GM12878 (cell line): ENCODE measurements around the gene OPRL1. TPM values are rescaled to one million over a fixed set of nuclear protein-coding genes. Genes with fewer than 3 reads are reported as not detected.
A peak's percentile ranks its signal among the peaks of the same experiment; 100 is the strongest.

Experiments
- ATAC-seq: fragments of 200-7000 bp; cut with Tn5 transposase; 3 replicates; pipeline ENCODE4 v1.9.1; 2020; ENCODE audit warnings: mild to moderate bottlenecking, moderate library complexity
- BruUV-seq: library from RNA; stranded (reverse); fragments of 400-500 nt; replicated peaks from 2 replicates; lab custom pipeline; 2021; lab: Mats Ljungman, UMichigan
- CTCF ChIA-PET: fragments of 300-600 bp; sonication (Branson Sonifier 250); formaldehyde crosslinking; extraction: SDS; loops from one replicate; lab custom pipeline; 2021; ENCODE audit warnings: inconsistent platforms; lab: Yijun Ruan, JAX
- POLR2A ChIA-PET: fragments of 350-600 bp; formaldehyde crosslinking; extraction: SDS; loops from one replicate; lab custom pipeline; 2021; ENCODE audit warnings: inconsistent platforms; lab: Charles Lee
- RAD21 ChIA-PET: fragments of 300-600 bp; sonication (Branson Sonifier 250); formaldehyde crosslinking; loops from one replicate; lab custom pipeline; 2023; ENCODE audit warnings: antibody characterized with exemption; ENCODE audit not compliant: unreplicated experiment; lab: Charles Lee
- SMC1A ChIA-PET: fragments of 300-600 bp; sonication (Branson Sonifier 250); formaldehyde crosslinking; loops from one replicate; lab custom pipeline; 2023; ENCODE audit not compliant: unreplicated experiment, uncharacterized antibody; lab: Charles Lee
- DNase-seq: peaks from one replicate; pipeline ENCODE4 v3.0.0-alpha.2; 2011; ENCODE audit warnings: low read depth, low spot score
- FAIRE-seq: peaks from 3 replicates; lab custom pipeline; 2011; peaks lifted over from hg19 to GRCh38; lab: Jason Lieb, UNC
- H2AFZ ChIP-seq: 2 replicates; pipeline ENCODE4 v1.6.0; 2011; ENCODE audit warnings: low read depth, low read length, control low read depth; ENCODE audit not compliant: control insufficient read depth
- H3K27ac ChIP-seq: 2 replicates; pipeline ENCODE4 v1.5.1; 2011; ENCODE audit warnings: control low read depth; ENCODE audit not compliant: control insufficient read depth, insufficient read depth
- H3K27me3 ChIP-seq, 2 experiments: replicated peaks in 1 of 2; 2 replicates each; pipeline versions ENCODE4 v1.6.0 to v1.6.1; 2011; ENCODE audit warnings: low read length in 1 of 2; ENCODE audit not compliant: control insufficient read depth in 2 of 2, insufficient read depth in 2 of 2
- H3K36me3 ChIP-seq, 2 experiments: 2 replicates each; pipeline ENCODE4 v1.5.1; 2011; ENCODE audit warnings: low read length in 1 of 2; ENCODE audit not compliant: control insufficient read depth in 2 of 2, insufficient read depth in 2 of 2
- H3K4me1 ChIP-seq: 2 replicates; pipeline ENCODE4 v1.6.1; 2011; ENCODE audit warnings: mild to moderate bottlenecking, low read length, moderate library complexity, mixed read lengths; ENCODE audit not compliant: control insufficient read depth, insufficient read depth
- H3K4me2 ChIP-seq: 2 replicates; pipeline ENCODE4 v1.6.0; 2011; ENCODE audit warnings: control low read depth; ENCODE audit not compliant: control insufficient read depth, insufficient read depth
- H3K4me3 ChIP-seq: fragments of 200-600 bp; sonication (generic); 2 replicates; pipeline ENCODE4 v1.5.1; 2016
- H3K79me2 ChIP-seq: 2 replicates; pipeline ENCODE4 v1.6.0; 2011; ENCODE audit warnings: low read length; ENCODE audit not compliant: control insufficient read depth, insufficient read depth
- H3K9ac ChIP-seq: 2 replicates; pipeline ENCODE4 v1.8.0; 2011; ENCODE audit warnings: low read length, control low read depth, mixed read lengths; ENCODE audit not compliant: control insufficient read depth, insufficient read depth
- H3K9me3 ChIP-seq: replicated peaks from 3 replicates; pipeline ENCODE4 v1.5.1; 2011; ENCODE audit warnings: mild to moderate bottlenecking, low read length; ENCODE audit not compliant: control insufficient read depth, insufficient read depth
- H4K20me1 ChIP-seq: 2 replicates; pipeline ENCODE4 v1.6.0; 2011; ENCODE audit not compliant: control insufficient read depth, insufficient read depth
- BACH1 ChIP-seq: fragments of 450-650 bp; IDR thresholded peaks from 2 replicates; pipeline ENCODE4 v1.6.1; 2017; ENCODE audit warnings: mild to moderate bottlenecking, borderline replicate concordance
- EGR1 ChIP-seq, 2 experiments: IDR thresholded peaks; 1 replicate in 1 of 2; 2 replicates in 1 of 2; pipeline ENCODE4 v1.6.1; 2011 to 2012; ENCODE audit warnings: low read depth in 2 of 2, low read length in 2 of 2, borderline replicate concordance in 1 of 2, mild to moderate bottlenecking in 1 of 2, moderate library complexity in 1 of 2
- MTA3 ChIP-seq: IDR thresholded peaks from 2 replicates; pipeline ENCODE4 v1.6.1; 2012; ENCODE audit warnings: low read length, inconsistent platforms, borderline replicate concordance
- NFYA ChIP-seq: IDR thresholded peaks from 2 replicates; pipeline ENCODE4 v1.6.1; 2011; ENCODE audit warnings: low read depth, mild to moderate bottlenecking, low read length, improper control_type of control experiment, borderline replicate concordance
- PAX5 ChIP-seq: IDR thresholded peaks from 2 replicates; pipeline ENCODE4 v1.6.1; 2011; ENCODE audit warnings: low read depth, low read length, borderline replicate concordance
- POLR2A ChIP-seq: IDR thresholded peaks from 2 replicates; pipeline ENCODE4 v1.6.1; 2011; ENCODE audit warnings: low read depth, mild to moderate bottlenecking, low read length
- RAD21 ChIP-seq: IDR thresholded peaks from 2 replicates; pipeline ENCODE4 v1.6.1; 2011; ENCODE audit warnings: mild to moderate bottlenecking, low read depth, low read length, moderate library complexity; ENCODE audit not compliant: insufficient read depth
- SRF ChIP-seq, 2 experiments: IDR thresholded peaks; 2 replicates each; pipeline ENCODE4 v1.6.1; 2011; ENCODE audit warnings: low read depth in 2 of 2, low read length in 2 of 2, mild to moderate bottlenecking in 1 of 2, moderate library complexity in 1 of 2
- WGBS: methylation state at CpG from one replicate; pipeline ENCODE4 v1.1.6; 2016; ENCODE audit warnings: low lambda C conversion rate; ENCODE audit not compliant: insufficient replicate concordance, insufficient coverage; ENCODE audit errors: missing lambda C conversion rate; 5-methylcytosine and 5-hydroxymethylcytosine counted together
- in situ Hi-C: fragments of 300-500 bp; cut with MboI; formaldehyde crosslinking; loops from 9 replicates; pipeline ENCODE4 v1.14.3; 2018; ENCODE audit warnings: mixed read lengths
- intact Hi-C: fragments of 100-400 bp; cut with micrococcal nuclease; formaldehyde crosslinking; loops from one replicate; pipeline ENCODE4 v1.14.2; 2022; ENCODE audit not compliant: unreplicated experiment
- polyA plus RNA-seq, 11 experiments: library from polyadenylated mRNA; depleted of rRNA in 4 of 11; unstranded in 6 of 11; stranded (reverse) in 5 of 11; fragments of >200 nt; fragmentation: Nextera tagmentation in 4 of 11; fragmentation: Illumina TruSeq in 1 of 11; extraction: Ambion mirVana in 4 of 11; extraction: Trizol in 1 of 11; gene quantifications; 1 replicate in 1 of 11; 2 replicates in 10 of 11; pipeline versions ENCODE4 v1.2.1 to v1.2.3, GENCODE V29; 2011 to 2016; ENCODE audit warnings: inconsistent platforms in 2 of 11, missing spikeins in 2 of 11, low read depth in 1 of 11
- total RNA-seq, 4 experiments: library from RNA; depleted of rRNA in 3 of 4; stranded (reverse); fragments of >200 nt in 3 of 4; fragmentation: Illumina TruSeq in 1 of 4; extraction: Trizol in 1 of 4; gene quantifications; 2 replicates each; pipeline versions ENCODE4 v1.2.1 to v1.2.3, GENCODE V29; 2013 to 2021
- TF ChIP-seq, protein P1 (sequence below), 3 experiments: IDR thresholded peaks in 2 of 3; conservative IDR thresholded peaks in 1 of 3; 2 replicates each; pipeline ENCODE4 v1.5.1; 2011; ENCODE audit warnings: low read depth in 3 of 3, low read length in 3 of 3, mild to moderate bottlenecking in 3 of 3, control low read depth in 2 of 3, moderate library complexity in 2 of 3, inconsistent platforms in 1 of 3, mixed read lengths in 1 of 3; ENCODE audit not compliant: control insufficient read depth in 2 of 3, insufficient read depth in 1 of 3; ENCODE audit errors: extremely low read depth in 1 of 3
- TF ChIP-seq, protein P2 (sequence below): fragments of 450-650 bp; IDR thresholded peaks from 2 replicates; pipeline ENCODE4 v1.6.1; 2017; ENCODE audit warnings: mild to moderate bottlenecking, moderate library complexity

OPRL1 gene
- total and polyA plus RNA-seq, 10 of the 15 experiments (the other 5 are each of a cell fraction or from before 2014, with no cell fraction given), result 0.04 to 0.41 (median 0.24) TPM; not detected in 1

DNA sequence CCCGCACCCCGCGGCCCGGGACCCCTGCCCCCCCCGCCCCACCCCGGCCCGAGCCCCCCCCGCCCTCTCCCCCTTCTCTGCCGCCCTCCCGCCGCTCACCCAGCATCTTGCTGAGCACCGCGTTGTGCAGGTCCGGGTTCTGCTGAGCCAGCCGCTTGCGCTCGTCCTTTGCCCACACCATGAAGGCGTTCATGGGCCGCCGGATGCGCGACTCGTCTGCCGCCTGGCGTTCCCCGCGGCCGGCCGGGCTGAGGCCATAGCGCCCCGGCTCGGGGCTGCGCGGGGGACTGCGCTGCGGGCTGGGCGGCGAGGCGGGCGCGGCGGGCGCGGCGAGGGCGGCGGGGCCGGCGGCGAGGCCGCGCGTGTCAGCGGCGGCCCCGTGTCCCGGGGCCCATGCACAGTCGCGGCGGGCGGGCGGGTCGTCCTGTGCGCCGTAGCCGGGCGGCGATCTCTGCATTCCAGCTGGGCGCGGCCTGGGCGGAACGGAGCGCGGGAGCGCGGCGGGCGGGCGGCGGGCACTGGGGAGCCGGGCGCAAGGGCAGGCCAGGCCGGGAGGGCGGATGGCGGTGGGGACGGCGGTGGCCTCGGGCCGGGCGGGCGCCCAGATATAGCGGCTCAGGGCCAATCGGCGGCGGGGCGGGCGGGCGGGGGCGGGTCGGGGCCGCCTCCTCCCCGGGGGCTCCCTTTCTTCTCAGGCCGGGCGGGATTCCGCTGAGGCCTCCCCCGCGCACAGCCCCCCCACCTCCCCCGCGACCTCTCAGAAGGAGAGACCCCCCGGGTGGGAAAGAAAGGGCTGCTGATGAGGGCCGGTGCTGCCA is 30.6 kb upstream of the OPRL1 start, which contains the start of gene SOX18:
Gene SOX18, minus strand, starts transcription at position 580 of the 818 bp plus-strand sequence. Its CDS starts 123 bp downstream, at position 457.
- no peak within 1 kb of the TSS for H2AFZ ChIP-seq
- no peaks in the 10 kb centered on the region for H3K36me3 ChIP-seq
- no peaks in the 10 kb centered on the region for H3K79me2 ChIP-seq
- intact Hi-C loops, result no loop called here
- H4K20me1 ChIP-seq, result no peaks in the 10 kb centered on the region
- SMC1A ChIA-PET, result no interaction called here
- WGBS, result 2% methylated on average over 11 of the region's 111 CpGs
- H3K4me1 ChIP-seq, result peaks cover 4% of the 10 kb centered on the region
- TSS peak; percentile 94 for BruUV-seq
- peak within 1 kb of the TSS; percentile 42 for H3K4me2 ChIP-seq
- H3K9me3 ChIP-seq, result no peaks in the 10 kb centered on the region
- H3K4me3 ChIP-seq, result no peak within 1 kb of the TSS
- H3K27ac ChIP-seq, result no peak within 1 kb of the TSS
- DNase-seq, result no peak
- RAD21 ChIA-PET, result no interaction called here
- no peak for FAIRE-seq
- peaks cover 4 to 14% of the 10 kb centered on the region in 2 experiments; a peak in 3 of 4 replicates for H3K27me3 ChIP-seq
- CTCF ChIA-PET, result no interaction called here
- in situ Hi-C loops, result no loop called here
- no peak within 1 kb of the TSS for H3K9ac ChIP-seq
- TF ChIP-seq SRF (IDR thresholded peaks at IDR 0.05; ENCODE audit: low read depth in 2 of 2, low read length in 2 of 2), result peak in 1 of 2 experiments; percentile 79; a peak in 1 of 4 replicates
- TF ChIP-seq EGR1 (IDR thresholded peaks at IDR 0.05; ENCODE audit: borderline replicate concordance in 1 of 2, low read depth in 2 of 2, low read length in 2 of 2), result 0 out of 3 replicates have a peak, but pooled peaks of 1 of the 2 experiments have one; percentile 23
- 0 out of 2 replicates have a peak, but pooled peaks have one; percentile 25 for TF ChIP-seq POLR2A
- TF ChIP-seq NFYA, result no peak
- TF ChIP-seq, protein P1, sequence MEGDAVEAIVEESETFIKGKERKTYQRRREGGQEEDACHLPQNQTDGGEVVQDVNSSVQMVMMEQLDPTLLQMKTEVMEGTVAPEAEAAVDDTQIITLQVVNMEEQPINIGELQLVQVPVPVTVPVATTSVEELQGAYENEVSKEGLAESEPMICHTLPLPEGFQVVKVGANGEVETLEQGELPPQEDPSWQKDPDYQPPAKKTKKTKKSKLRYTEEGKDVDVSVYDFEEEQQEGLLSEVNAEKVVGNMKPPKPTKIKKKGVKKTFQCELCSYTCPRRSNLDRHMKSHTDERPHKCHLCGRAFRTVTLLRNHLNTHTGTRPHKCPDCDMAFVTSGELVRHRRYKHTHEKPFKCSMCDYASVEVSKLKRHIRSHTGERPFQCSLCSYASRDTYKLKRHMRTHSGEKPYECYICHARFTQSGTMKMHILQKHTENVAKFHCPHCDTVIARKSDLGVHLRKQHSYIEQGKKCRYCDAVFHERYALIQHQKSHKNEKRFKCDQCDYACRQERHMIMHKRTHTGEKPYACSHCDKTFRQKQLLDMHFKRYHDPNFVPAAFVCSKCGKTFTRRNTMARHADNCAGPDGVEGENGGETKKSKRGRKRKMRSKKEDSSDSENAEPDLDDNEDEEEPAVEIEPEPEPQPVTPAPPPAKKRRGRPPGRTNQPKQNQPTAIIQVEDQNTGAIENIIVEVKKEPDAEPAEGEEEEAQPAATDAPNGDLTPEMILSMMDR (IDR thresholded peaks at IDR 0.05 in 2 of 3, conservative IDR thresholded peaks at IDR 0.05 in 1 of 3; ENCODE audit: control insufficient read depth in 2 of 3, extremely low read depth in 1 of 3, insufficient read depth in 1 of 3, low read depth in 3 of 3, low read length in 3 of 3), result peak in 2 of 3 experiments; percentile 6 to 27; a peak in 2 of 6 replicates
- peak; percentile 20; the same call in 1 of the 2 replicates for TF ChIP-seq RAD21
- peak; percentile 62 for TF ChIP-seq BACH1
- TF ChIP-seq MTA3, result no peak
- TF ChIP-seq, protein P2, sequence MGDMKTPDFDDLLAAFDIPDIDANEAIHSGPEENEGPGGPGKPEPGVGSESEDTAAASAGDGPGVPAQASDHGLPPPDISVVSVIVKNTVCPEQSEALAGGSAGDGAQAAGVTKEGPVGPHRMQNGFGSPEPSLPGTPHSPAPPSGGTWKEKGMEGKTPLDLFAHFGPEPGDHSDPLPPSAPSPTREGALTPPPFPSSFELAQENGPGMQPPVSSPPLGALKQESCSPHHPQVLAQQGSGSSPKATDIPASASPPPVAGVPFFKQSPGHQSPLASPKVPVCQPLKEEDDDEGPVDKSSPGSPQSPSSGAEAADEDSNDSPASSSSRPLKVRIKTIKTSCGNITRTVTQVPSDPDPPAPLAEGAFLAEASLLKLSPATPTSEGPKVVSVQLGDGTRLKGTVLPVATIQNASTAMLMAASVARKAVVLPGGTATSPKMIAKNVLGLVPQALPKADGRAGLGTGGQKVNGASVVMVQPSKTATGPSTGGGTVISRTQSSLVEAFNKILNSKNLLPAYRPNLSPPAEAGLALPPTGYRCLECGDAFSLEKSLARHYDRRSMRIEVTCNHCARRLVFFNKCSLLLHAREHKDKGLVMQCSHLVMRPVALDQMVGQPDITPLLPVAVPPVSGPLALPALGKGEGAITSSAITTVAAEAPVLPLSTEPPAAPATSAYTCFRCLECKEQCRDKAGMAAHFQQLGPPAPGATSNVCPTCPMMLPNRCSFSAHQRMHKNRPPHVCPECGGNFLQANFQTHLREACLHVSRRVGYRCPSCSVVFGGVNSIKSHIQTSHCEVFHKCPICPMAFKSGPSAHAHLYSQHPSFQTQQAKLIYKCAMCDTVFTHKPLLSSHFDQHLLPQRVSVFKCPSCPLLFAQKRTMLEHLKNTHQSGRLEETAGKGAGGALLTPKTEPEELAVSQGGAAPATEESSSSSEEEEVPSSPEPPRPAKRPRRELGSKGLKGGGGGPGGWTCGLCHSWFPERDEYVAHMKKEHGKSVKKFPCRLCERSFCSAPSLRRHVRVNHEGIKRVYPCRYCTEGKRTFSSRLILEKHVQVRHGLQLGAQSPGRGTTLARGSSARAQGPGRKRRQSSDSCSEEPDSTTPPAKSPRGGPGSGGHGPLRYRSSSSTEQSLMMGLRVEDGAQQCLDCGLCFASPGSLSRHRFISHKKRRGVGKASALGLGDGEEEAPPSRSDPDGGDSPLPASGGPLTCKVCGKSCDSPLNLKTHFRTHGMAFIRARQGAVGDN, result peak; percentile 34; the same call in 1 of the 2 replicates
- TF ChIP-seq PAX5, result no peak
- TF ChIP-seq, all 136 proteins: peak for 7
- peak; percentile 43 for ATAC-seq
- POLR2A ChIA-PET, result interaction anchor here (0.8 kb wide), 1 partner anchor 16 kb away, joined by 6 read pairs; no protein-coding TSS in a partner anchor
